B cell (primary cell): ENCODE results near the gene CCDC6.
"Not testable (repeated sequence)": the region's sequence is repeated elsewhere in the genome, so short reads cannot be mapped to it uniquely, and the experiment has no call there.

ENCODE experiments used
- CTCF ChIP-seq: fragments of 200-600 bp; IDR thresholded peaks from one replicate; pipeline ENCODE4 v1.8.0; 2022; ENCODE audit warnings: antibody characterized with exemption, mild to moderate bottlenecking
- EZH2 ChIP-seq: IDR thresholded peaks from 2 replicates; pipeline ENCODE4 v1.6.1; 2012; ENCODE audit warnings: borderline replicate concordance, low read depth, mild to moderate bottlenecking, moderate library complexity, low read length; ENCODE audit not compliant: insufficient read depth, poor library complexity, severe bottlenecking

- not testable (repeated sequence) for TF ChIP-seq EZH2, CTCF
Measured at GRCh38 chr10:59787032-59787431, 119.3 kb downstream of the CCDC6 start.
